ENCODE results near the gene INO80C.
"Not testable (repeated sequence)": the region's sequence is repeated elsewhere in the genome, so short reads cannot be mapped to it uniquely, and the experiment has no call there.

INO80C gene

DNA sequence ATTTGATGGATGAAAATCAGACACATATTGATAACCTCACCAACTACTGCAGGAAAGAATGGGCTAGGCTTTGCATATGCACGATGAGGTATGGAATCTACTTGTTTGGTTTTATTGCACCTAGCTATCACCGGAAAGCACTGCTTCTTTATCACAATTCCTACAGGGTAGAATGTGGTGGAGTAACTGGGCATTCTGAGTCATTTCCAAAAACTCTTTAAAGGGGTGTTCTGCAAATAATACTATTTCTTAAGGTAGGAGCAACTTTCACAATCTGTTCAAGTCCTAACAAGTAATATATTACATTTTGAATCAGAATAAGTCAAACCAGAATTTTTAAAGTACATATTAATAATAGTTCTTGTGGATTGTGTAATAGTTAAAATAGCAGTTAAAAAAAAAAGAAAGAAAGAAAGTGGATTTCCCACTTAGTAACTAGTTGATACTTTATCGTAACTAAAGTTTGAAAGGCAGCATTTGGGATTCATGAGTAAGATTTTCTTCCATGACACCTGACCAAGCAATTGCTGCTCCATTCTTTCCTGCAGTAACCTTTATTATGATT is 40.5 kb downstream of the INO80C start:
- DNase-seq = no peak

DNA sequence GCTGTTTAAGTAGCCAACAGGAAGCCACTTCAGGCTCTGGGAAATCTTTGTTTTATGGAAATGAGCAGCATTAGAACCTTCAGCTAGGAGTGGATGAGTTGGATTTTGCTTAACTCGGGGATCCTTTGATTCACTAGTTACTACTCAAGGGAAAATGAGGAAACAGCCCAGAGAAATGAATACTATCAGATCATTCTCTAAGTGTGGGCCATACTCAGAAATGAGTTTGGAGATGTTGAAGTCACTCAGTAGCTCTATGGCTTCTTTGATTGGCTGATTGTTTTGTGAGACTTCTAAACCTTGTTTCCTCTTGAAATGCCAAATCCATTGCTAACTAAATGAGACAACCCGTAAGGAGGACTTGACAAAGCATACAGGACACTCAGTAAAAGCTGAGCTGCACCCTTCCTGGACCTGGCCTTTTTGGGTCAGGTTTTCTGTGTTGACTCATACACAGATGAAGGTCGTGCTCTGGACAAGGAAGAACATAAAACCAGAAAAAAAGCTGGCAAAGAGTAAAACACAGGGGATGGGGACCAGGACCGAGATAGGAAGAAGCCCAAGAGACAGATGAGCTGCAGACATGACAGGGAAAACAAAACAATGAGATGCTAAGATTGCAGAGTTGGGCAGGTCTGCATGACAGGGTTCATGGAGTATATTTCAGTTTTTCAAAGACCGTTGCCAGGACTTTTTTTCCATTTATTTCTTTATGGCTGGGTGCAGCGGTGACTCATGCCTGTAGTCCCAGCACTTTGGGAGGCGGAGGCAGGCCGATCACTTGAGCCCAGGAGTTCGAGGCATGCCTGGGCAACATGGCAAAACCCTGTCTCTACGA is 41.6 kb downstream of the INO80C start:
- no peak for DNase-seq

DNA sequence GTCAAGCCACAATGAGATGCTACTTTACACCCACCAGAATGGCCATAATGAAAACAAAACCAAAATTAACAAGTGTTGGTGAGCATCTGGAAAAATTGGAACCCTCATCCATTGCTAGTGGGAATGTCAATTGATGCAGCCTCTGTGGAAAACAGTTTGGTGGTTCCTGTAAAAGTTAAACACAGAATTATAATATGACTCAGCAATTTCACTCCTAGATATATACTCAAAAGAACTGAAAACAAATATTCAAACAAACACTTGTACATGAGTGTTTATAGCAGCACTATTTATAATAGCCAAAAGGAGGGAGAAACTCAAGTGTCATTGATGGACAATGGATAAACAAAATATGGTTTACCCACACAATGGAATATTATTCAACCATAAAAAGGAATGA is 43.0 kb downstream of the INO80C start:
- DNase-seq = no peak

DNA sequence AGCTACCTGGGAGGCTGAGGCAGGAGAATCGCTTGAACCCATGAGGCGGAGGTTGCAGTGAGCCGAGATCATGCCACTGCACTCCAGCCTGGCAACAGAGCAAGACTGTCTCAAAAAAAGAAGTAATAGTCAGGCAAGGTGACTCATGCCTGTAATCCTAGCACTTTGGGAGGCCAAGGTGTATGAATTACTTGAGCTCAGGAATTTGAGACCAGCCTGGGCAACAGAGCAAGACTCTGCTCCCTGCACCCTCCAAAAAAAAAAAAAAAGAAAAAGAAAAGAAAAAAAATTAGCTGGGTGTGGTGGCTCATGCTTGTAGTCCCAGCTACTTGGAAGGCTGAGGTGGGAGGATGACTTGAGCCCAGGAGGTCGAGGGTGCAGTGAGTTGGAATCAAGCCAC is 44.7 kb downstream of the INO80C start:
- DNase-seq = not testable (repeated sequence)

DNA sequence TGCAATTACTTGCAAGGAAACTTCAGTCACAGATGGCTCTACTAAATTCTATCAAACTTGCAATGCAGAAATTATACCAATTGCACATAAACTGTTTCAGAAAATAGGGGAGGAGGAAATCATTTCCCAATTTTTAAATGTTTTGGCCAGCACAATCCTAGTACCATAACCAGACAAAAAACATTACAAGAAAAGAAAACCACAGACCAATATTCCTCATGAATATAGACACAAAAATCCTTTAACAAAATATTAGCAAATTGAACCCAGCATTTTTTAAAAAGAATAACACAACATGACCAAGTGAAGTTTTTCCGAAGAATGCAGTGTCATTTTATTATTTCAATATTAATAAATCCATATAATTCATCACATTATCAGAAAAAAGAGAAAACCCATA is 45.8 kb downstream of the INO80C start:
- DNase-seq = no peak

DNA sequence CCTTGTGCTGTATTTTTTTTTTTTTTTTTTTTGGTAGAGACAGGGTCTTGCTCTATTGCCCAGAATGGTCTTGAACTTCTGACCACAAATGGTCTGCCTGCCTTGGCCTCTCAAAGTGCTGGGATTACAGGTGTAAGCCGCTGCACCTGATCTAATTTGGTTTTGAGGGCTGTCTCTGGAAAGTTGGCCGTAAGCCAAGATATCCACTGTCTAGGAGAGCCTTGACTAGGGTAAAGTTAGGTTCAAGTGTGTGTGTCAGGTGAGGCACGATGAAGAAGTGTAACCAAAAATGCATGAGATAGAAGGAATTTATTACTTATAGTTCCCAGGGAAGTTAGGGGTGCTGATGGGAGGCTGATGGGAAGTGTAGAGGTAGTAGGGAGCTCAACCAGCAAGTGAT is 46.7 kb downstream of the INO80C start:
- peak; percentile 13 for DNase-seq

DNA sequence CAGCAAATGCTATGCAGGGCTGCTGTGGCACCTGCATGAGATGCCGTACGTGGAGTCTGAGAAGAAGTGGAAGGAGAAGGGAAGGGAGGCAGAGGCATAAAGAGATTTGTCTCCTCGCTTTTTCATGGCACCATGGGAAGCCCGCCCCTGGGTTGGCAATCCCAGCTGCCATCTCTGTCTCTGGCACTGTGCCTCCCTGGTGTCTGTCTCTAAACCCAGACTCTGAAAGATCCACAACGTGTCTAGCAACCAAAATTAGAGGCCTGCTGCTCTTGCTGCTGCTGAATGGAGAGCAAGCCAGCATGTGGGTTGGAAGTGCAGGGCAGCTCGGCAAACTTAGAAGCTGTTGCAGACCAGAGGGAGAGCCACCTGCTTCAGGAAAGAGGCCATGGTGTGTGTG is 53.1 kb downstream of the INO80C start:
- DNase-seq = no peak

DNA sequence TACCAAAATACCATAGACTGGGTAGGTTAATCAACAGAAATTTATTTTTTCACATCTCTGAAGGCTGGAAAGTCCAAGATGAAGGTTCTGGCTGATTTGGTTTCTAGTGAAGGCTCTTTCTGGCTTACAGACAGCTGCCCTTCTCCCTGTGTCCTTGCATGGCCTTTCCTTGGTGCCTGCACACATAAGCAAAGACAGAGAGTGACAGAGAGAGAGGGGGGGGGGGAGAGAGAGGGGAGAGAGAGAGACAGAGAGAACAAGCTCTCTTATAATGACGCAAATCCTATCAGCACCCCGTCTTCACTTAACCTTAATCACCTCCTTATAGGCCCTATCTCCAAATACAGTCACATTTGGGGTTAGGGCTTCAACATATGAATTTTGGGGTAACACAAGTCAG is 53.9 kb downstream of the INO80C start:
- no peak for DNase-seq

DNA sequence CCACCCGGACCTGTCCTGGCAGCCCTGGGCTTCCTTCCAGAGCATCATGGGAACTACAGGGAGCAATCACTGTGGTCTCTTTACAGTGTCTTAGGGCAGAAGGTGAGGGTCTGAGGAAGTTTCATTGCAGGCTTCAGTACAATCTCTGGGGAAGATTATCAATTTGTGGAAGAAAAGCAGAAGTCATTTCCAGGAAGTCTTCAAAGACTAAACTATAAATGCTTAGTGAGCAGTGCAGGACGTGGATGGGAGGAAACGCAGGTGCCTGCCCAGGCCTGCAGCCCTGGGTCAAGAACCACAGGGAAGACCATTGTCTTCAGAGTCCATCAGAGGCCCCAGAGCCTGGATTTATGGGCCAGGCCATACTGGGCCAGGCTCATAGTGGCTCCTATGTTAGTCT is 54.3 kb downstream of the INO80C start:
- DNase-seq = no peak

DNA sequence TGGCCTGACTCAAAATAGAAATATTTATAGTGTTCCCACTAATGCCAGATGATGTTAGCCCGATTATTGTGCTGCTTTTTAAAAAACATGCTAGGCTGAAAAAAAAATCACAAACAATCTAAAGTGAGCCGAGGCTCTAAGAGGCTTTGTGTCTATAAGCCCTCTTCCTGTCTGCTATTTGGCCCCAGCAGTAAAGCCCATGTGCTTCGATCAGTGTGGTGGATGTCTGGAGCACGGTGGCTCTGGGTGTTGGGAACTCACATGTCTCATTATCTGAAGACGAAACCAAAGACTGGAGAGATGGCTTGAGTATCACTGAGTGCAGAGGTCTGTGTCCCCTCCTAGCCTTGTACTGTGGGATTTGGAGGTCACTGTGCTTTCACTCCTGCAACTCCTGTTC is 55.1 kb downstream of the INO80C start:
- DNase-seq = no peak

DNA sequence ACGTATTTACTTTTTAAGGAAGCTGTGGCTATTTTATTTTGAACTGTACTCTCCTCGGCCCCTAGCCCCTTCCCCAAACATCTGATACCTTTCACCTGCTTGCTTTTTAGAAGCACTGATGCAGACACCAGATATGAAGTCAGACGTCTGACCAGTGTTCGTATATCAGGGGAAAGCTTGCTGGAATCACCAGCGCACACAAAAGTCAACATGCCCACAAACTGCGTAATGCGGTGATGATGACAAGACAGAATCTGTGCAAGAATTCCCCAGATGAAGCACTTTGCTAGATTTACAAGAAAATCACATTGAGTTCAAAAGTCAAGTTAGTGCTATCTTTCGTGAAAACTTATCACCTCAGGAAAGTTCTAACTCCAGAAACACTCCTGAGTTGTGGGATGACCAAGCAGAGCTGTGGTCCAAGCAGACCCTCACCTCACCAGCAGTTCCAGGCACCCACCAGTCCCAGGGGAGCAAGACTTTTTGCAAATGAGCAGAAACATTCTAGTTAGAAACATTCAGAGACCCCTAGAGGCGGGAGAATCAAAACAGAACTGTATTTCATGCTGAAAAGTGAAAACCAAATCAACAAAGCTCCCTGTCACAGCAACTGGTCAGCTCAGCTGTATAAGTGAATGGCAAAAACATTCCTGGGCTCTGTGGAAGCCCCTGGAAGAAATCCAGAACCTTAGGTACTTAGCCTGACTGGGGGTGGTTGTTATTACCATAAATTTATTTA is 55.7 kb downstream of the INO80C start:
- DNase-seq = no peak

DNA sequence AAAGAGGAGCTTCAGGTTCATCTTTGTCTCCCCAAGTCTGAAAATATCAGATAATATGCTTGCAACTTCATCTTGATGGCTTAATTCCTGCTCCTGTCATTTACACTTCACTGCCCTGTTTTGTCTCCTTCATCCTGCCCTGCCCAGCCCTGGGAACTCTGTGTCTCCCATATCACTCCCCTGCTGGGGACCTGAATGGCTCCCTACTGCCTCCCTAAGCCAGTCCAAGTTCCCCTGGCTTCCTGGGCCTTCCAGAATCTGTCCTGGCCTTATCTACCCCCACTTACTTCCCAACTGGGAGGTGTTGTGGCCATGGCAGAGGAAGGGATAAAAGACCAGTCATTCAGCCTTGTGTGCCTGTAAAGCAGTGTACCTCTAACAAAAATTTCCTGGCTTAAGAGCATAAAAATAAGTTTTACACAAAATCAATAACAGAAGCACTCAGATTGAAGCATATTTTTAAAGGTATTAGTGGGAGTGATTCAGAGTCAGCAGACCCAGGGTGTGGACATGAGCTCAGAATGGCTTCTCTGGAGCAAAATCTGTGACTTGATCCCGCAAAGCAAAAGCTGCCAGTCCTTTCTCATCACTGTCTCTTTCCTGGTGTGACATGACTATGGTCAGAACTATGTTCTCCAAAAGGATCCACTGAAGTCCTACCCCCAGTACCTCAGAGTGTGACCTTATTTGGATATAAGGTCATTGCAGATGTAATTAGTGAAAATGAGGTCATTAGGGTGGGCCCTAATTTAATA is 59.1 kb downstream of the INO80C start:
- DNase-seq = no peak

DNA sequence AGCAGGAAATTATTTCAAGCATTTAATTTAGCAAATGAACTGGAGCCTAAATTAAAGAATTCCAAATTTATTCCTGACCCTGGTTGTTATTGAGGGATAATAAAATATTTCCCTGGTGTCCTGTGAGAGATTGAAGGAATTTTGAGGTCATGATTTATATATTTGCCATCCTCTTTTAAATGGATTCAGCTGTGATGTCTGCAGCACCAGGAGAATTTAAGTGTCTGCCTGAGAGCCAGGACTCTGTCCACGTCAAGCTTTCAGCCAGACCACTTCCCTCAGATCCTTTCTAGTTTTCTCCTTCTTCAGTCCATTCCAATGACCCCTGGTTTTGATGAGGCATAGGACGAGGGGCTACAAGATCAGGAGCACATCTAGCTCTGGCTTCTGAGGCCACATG is 59.9 kb downstream of the INO80C start:
- DNase-seq = no peak

DNA sequence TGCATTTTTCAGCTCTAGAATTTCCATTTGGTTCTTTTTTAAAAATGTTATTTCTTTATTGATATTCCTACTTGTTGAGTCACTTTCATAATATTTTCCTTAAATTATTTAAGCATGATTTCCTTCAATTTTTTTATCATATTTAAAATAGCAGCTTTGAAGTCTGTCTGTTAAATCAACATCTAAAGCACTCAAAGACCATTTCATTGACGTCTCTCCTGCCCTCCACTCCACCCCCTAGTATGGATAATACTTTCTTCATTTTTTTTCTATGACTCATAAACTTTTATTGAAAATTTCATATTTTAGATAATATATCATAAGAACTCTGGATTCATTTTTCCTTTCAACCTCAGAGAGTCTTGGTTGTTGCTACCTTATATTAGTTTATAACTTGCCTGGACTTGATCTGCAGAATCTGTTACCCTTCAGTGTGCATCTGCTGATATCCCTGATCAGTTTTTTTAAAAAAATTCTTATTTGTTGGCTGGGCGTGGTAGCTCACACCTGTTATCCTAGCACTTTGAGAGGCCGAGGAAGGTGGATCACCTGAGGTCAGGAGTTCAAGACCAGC is 61.6 kb downstream of the INO80C start:
- DNase-seq = no peak

DNA sequence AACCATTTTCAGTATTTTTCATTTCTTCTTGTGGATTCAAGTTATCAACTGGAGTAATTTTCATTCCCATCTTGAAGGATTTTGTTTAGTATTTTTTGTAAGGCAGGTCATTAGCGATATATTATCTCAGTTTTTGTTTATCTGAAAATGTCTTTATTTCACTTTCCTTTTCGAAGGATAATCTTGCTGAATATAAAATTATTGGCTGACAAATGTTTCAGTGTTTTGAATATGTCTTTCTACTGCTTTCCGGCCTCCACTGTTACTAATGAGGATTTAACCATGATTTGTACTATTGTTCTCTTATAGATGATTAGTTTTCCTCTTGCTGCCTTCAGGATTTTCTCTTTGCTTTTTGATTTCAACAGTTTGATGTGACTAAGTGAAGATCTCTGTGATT is 62.4 kb downstream of the INO80C start:
- DNase-seq = no peak

DNA sequence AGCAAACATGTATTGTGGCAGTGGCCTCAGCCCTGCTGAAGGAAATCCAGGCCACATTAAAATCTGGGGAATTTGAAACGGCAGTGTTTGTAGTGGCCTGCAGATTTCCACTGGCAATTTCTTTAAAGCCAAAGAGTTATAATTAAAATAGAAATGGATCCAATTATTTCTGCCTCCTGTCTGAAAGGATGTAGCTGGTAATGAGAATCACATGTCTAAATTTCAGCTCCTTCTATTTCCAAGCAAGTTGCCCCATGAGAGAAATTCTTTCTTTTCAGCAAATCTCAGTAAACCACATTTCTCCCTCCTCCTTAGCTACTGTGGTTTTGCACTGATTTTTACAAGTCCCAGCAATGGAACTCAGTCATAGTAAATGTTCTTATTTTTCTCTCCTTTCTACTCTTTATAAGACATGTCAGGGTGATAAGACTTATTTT is 65.2 kb downstream of the INO80C start:
- no peak for DNase-seq

DNA sequence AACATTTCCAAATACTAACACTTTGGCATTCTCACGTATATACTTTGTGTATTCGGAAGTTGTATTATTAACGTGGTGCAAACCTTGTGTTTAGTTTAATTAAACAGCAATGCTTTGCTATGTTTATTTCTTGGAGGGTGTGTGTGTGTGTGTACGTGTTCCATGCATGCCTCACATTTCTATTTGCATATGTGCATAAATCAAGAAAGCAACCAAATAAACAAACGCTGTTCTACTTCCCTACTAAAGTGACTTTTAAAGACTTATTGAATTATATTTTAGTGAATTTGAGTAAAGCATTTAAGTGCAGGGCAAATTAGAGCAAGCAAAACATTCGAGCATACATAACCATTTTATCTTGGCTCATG is 66.4 kb downstream of the INO80C start:
- DNase-seq = no peak

DNA sequence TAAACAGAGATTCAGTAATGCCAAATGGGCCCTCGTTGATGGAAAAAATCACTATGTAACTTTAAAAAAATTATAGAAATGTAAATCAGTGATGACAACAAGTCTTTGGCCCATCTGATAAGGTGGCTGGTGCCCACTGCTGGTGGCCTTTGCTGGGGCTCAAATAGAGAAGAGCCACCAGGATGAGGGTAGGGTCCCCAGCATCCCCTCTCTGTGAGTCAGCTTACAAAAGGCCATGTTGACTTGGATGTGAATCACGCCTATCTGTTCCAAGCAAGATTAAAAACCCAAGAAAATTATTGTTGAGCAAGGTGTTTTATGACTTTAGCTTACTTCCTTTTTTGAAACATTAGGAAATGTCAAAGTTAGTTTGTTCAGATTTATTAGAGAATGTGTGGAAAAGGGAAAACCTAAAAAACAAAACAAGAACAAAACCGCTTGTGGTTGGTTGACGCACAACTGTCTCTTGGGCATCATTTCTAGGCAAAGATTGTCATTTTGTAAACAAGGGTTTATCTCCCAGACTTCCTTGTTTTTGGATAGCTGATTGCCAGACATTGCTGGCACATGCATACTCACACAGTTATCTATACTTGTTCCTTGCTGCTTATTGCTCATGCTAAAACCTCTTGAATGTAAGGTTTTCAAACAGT is 66.9 kb downstream of the INO80C start:
- DNase-seq = no peak

DNA sequence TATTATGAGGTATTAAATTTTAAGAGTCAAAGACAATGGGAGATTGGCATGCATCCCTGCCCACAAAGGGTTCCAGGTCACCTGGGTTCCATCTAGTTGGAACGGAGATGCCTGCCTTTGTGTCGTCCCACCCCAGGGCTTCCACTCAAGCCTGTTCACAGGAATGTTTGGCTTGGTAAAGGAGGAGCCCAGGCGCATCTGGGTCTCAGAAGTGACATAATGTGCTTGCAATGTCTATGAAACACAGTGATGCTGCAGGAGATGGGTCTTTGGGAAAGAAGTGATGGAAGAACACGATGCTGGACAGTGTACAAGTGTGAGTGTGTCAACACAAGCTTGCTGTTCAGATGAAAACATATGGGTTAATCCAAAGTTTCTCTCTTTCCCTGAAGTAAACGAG is 71.0 kb downstream of the INO80C start:
- DNase-seq = no peak

DNA sequence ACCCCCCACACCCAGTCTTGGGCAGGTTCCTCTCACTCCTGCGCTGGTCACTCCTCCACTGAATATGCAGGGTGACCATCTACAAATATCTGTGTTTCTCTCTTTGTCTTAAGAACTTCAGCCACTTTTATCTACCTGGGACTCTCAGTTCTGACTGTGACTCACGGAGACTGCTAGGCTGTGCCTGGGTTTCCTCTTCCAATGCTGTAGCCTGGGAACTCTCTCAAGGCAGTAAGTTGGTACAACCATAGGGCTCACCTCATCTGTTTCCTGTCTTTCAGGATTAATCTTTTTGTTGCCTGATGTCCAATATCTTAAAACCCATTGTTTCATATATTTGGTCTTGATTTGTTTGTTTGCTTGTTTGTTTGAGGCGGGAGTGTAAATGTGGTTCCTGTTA is 73.4 kb downstream of the INO80C start:
- no peak for DNase-seq

DNA sequence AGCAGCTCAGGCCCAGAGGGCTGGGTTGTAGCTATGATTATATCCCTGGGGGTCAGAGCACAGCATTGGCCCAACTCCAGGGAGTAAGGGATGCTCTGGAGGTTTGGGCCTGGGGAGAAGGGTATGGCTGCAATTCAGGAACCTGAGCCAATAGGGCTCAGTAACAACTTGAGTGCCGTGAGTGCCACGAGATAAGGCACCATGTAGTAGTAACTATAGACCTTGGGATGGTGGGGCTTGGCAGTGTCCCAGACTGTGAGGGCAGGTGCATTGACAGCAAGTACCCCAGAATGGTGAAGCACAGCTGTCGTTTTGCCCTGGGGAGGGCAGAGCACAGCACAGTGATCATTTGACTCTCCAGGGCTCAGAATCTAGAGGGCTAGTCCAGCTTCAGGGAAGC is 75.5 kb downstream of the INO80C start:
- no peak for DNase-seq

DNA sequence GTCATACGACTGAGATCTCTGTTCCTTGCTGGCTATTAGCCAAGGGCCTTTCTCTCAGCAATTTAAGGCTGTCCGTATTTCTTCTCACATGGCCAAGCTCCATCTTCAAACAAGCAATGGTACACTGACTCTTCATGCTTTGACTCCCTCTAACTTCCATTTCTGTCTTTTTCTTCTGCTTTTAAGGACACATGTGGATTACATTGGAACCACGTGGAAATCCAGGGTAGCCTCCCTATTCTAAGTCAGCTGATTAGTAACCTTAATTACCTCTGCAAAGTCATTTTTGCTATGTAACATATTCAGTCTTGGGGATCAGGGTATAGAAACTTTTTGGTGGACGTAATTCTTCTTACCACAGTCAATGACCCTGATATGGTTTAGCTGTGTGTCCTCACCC is 79.2 kb downstream of the INO80C start:
- DNase-seq = no peak
